ENCODE data around the gene SUGCT.

GRCh38 chr7:40202851-40203250 lies 68.0 kb downstream of the SUGCT start:
- TF ChIP-seq CTCF (conservative IDR thresholded peaks at IDR 0.05; ENCODE audit: low read depth, low read length) (no peak), EZH2 (IDR thresholded peaks at IDR 0.05; ENCODE audit: borderline replicate concordance, low read depth, low read length, poor library complexity, severe bottlenecking) (no peak)

Measured in A673 (cell line).